IMR-90 (cell line): ENCODE data around the gene CENPT. TPM values are rescaled to one million over a fixed set of nuclear protein-coding genes. Genes with fewer than 3 reads are reported as not detected.
A peak's percentile ranks its signal among the peaks of the same experiment; 100 is the strongest.

Source experiments
- ATAC-seq: fragments of 200-7000 bp; cut with Tn5 transposase; 2 replicates; pipeline ENCODE4 v1.9.1; 2020; ENCODE audit warnings: low read depth, mild to moderate bottlenecking, moderate library complexity
- BruUV-seq: library from RNA; stranded (reverse); fragments of 400-500 nt; replicated peaks from 2 replicates; lab custom pipeline; 2021; lab: Mats Ljungman, UMichigan
- CTCF ChIA-PET: fragments of 300-600 bp; formaldehyde crosslinking; extraction: SDS; loops from one replicate; lab custom pipeline; 2021; ENCODE audit warnings: antibody characterized with exemption; lab: Yijun Ruan, JAX
- POLR2A ChIA-PET: fragments of 300-600 bp; sonication (Branson Sonifier 250); formaldehyde crosslinking; loops from one replicate; lab custom pipeline; 2022; ENCODE audit warnings: antibody characterized with exemption; ENCODE audit not compliant: unreplicated experiment; lab: Charles Lee
- DNase-seq: peaks from one replicate; pipeline ENCODE4 v3.0.0; 2013
- H2AFZ ChIP-seq: replicated peaks from 2 replicates; pipeline ENCODE3; 2013; ENCODE audit warnings: low read length, mild to moderate bottlenecking; ENCODE audit not compliant: poor library complexity
- H2AK5ac ChIP-seq: 2 replicates; pipeline ENCODE4 v1.6.1; 2013; ENCODE audit warnings: low read depth, low read length, inconsistent platforms
- H2AK9ac ChIP-seq: replicated peaks from 2 replicates; pipeline ENCODE3; 2013; ENCODE audit warnings: mild to moderate bottlenecking, low read depth, low read length, moderate library complexity; ENCODE audit not compliant: poor library complexity
- H2BK120ac ChIP-seq: 2 replicates; pipeline ENCODE4 v1.6.1; 2013; ENCODE audit warnings: low read depth, low read length, inconsistent platforms
- H2BK15ac ChIP-seq: 3 replicates; pipeline ENCODE4 v1.6.1; 2013; ENCODE audit warnings: low read depth, low read length, inconsistent platforms
- H2BK20ac ChIP-seq: 2 replicates; pipeline ENCODE4 v1.6.1; 2013; ENCODE audit warnings: low read depth, mild to moderate bottlenecking, inconsistent platforms, low read length, moderate library complexity
- H2BK5ac ChIP-seq: 2 replicates; pipeline ENCODE4 v1.6.1; 2013; ENCODE audit warnings: mild to moderate bottlenecking, low read depth, low read length, inconsistent platforms; ENCODE audit not compliant: poor library complexity, severe bottlenecking
- H3K14ac ChIP-seq: replicated peaks from 2 replicates; pipeline ENCODE4 v1.6.1; 2013; ENCODE audit warnings: low read depth, low read length, inconsistent platforms
- H3K18ac ChIP-seq: 2 replicates; pipeline ENCODE4 v1.6.1; 2013; ENCODE audit warnings: low read depth, low read length, control low read depth
- H3K23ac ChIP-seq: 2 replicates; pipeline ENCODE4 v1.6.1; 2013; ENCODE audit warnings: low read depth, low read length, inconsistent platforms
- H3K27ac ChIP-seq: 2 replicates; pipeline ENCODE4 v1.5.1; 2013; ENCODE audit warnings: mild to moderate bottlenecking, control low read depth, low read length; ENCODE audit not compliant: insufficient read depth
- H3K27me3 ChIP-seq: 2 replicates; pipeline ENCODE4 v1.6.1; 2013; ENCODE audit warnings: low read length; ENCODE audit not compliant: control insufficient read depth, insufficient read depth
- H3K36me3 ChIP-seq: 2 replicates; pipeline ENCODE4 v1.6.1; 2013; ENCODE audit warnings: low read length, mixed read lengths; ENCODE audit not compliant: control insufficient read depth, insufficient read depth
- H3K4ac ChIP-seq: 2 replicates; pipeline ENCODE4 v1.6.1; 2013; ENCODE audit warnings: low read depth, low read length, inconsistent platforms
- H3K4me1 ChIP-seq: 2 replicates; pipeline ENCODE4 v1.6.1; 2013; ENCODE audit warnings: low read length, mixed read lengths; ENCODE audit not compliant: control insufficient read depth, insufficient read depth
- H3K4me2 ChIP-seq: 2 replicates; pipeline ENCODE4 v1.6.1; 2013; ENCODE audit warnings: low read depth, mild to moderate bottlenecking, control low read depth, low read length, moderate library complexity
- H3K4me3 ChIP-seq: 2 replicates; pipeline ENCODE4 v1.5.1; 2013; ENCODE audit warnings: low read depth, mild to moderate bottlenecking, control low read depth, low read length, moderate library complexity; ENCODE audit not compliant: insufficient read depth
- H3K56ac ChIP-seq: 2 replicates; pipeline ENCODE4 v1.6.1; 2013; ENCODE audit warnings: low read length, inconsistent platforms; ENCODE audit not compliant: insufficient read depth; ENCODE audit errors: extremely low read depth
- H3K79me1 ChIP-seq, 2 experiments: 2 replicates each; pipeline ENCODE4 v1.6.1; 2013; ENCODE audit warnings: low read length in 2 of 2, inconsistent platforms in 1 of 2, low read depth in 1 of 2
- H3K9ac ChIP-seq: 2 replicates; pipeline ENCODE4 v1.6.1; 2013; ENCODE audit warnings: low read depth, low read length, control low read depth
- H3K9me1 ChIP-seq: 2 replicates; pipeline ENCODE4 v1.6.1; 2013; ENCODE audit warnings: low read length, inconsistent platforms; ENCODE audit not compliant: insufficient read depth
- H3K9me3 ChIP-seq: 2 replicates; pipeline ENCODE4 v1.6.1; 2013; ENCODE audit warnings: low read length; ENCODE audit not compliant: control insufficient read depth, insufficient read depth
- H4K20me1 ChIP-seq: 2 replicates; pipeline ENCODE4 v1.6.1; 2013; ENCODE audit warnings: low read length, inconsistent platforms; ENCODE audit not compliant: insufficient read depth
- H4K5ac ChIP-seq: 2 replicates; pipeline ENCODE4 v1.6.1; 2013; ENCODE audit warnings: mild to moderate bottlenecking, low read depth, low read length, control low read depth
- H4K8ac ChIP-seq, 2 experiments: 2 replicates each; pipeline ENCODE4 v1.6.1; 2013; ENCODE audit warnings: low read depth in 2 of 2, low read length in 2 of 2, control low read depth in 1 of 2, inconsistent platforms in 1 of 2
- H4K91ac ChIP-seq: 2 replicates; pipeline ENCODE4 v1.6.1; 2013; ENCODE audit warnings: low read depth, low read length, inconsistent platforms; ENCODE audit not compliant: insufficient read depth
- BHLHE40 ChIP-seq: fragments of 150-350 bp; IDR thresholded peaks from 2 replicates; pipeline ENCODE4 v1.6.1; 2016; ENCODE audit warnings: mild to moderate bottlenecking, low read depth, low read length
- CEBPB ChIP-seq: IDR thresholded peaks from 2 replicates; pipeline ENCODE4 v1.6.1; 2012; ENCODE audit warnings: low read depth, low read length, improper control_type of control experiment
- CHD1 ChIP-seq: IDR thresholded peaks from 2 replicates; pipeline ENCODE4 v1.6.1; 2012; ENCODE audit warnings: low read depth, low read length, improper control_type of control experiment
- CTCF ChIP-seq: conservative IDR thresholded peaks from 2 replicates; pipeline ENCODE4 v1.5.1; 2012; ENCODE audit warnings: mild to moderate bottlenecking, low read depth, low read length, improper control_type of control experiment
- FOS ChIP-seq: fragments of 150-350 bp; IDR thresholded peaks from 2 replicates; pipeline ENCODE4 v1.6.1; 2016; ENCODE audit warnings: low read depth, low read length
- MAFK ChIP-seq: IDR thresholded peaks from 2 replicates; pipeline ENCODE4 v1.6.1; 2012; ENCODE audit warnings: low read depth, low read length, improper control_type of control experiment
- MXI1 ChIP-seq: IDR thresholded peaks from 2 replicates; pipeline ENCODE4 v1.6.1; 2012; ENCODE audit warnings: low read depth, mild to moderate bottlenecking, low read length, moderate library complexity, borderline replicate concordance
- NFE2L2 ChIP-seq: fragments of 150-350 bp; IDR thresholded peaks from 2 replicates; pipeline ENCODE4 v1.6.1; 2016; ENCODE audit warnings: low read depth, mild to moderate bottlenecking, low read length
- POLR2A ChIP-seq: IDR thresholded peaks from 2 replicates; pipeline ENCODE4 v1.6.1; 2012; ENCODE audit warnings: mild to moderate bottlenecking, low read depth, low read length
- RAD21 ChIP-seq: IDR thresholded peaks from 2 replicates; pipeline ENCODE4 v1.6.1; 2012; ENCODE audit warnings: low read length, improper control_type of control experiment
- RCOR1 ChIP-seq: IDR thresholded peaks from 2 replicates; pipeline ENCODE4 v1.6.1; 2012; ENCODE audit warnings: mild to moderate bottlenecking, low read length, improper control_type of control experiment; ENCODE audit not compliant: insufficient replicate concordance
- RFX5 ChIP-seq: IDR thresholded peaks from 2 replicates; pipeline ENCODE4 v1.8.0; 2012; ENCODE audit warnings: low read depth, mild to moderate bottlenecking, low read length, moderate library complexity
- USF2 ChIP-seq: fragments of 150-350 bp; IDR thresholded peaks from 2 replicates; pipeline ENCODE4 v1.6.1; 2017; ENCODE audit warnings: mild to moderate bottlenecking, antibody characterized with exemption, low read length, low read depth
- WGBS, 2 experiments: methylation state at CpG; one replicate each; pipeline versions ENCODE4 v1.1.5 to v1.1.7; 2013; ENCODE audit warnings: missing lambda C conversion rate in 2 of 2; ENCODE audit not compliant: insufficient read length in 1 of 2; ENCODE audit errors: extremely low coverage in 2 of 2; 5-methylcytosine and 5-hydroxymethylcytosine counted together
- dilution Hi-C: fragments of 300-500 bp; cut with HindIII; formaldehyde crosslinking; loops from one replicate; pipeline ENCODE4 v1.14.3; 2018; ENCODE audit warnings: low sequenced_read_pairs; ENCODE audit not compliant: unreplicated experiment
- in situ Hi-C: fragments of 300-500 bp; cut with MboI; formaldehyde crosslinking; loops from 3 replicates; pipeline ENCODE4 v1.14.3; 2019; ENCODE audit warnings: low sequenced_read_pairs, inconsistent platforms, mixed read lengths
- intact Hi-C: fragments of 100-400 bp; cut with micrococcal nuclease; formaldehyde crosslinking; loops from 2 replicates; pipeline ENCODE4 v1.10.0; 2022
- polyA plus RNA-seq, 3 experiments: library from polyadenylated mRNA; depleted of rRNA; stranded (reverse); fragments of >200 nt; gene quantifications; 2 replicates each; pipeline ENCODE4 v1.2.3, GENCODE V29; 2012; ENCODE audit warnings: low replicate concordance in 1 of 3
- total RNA-seq: library from RNA; depleted of rRNA; stranded (reverse); fragments of >200 nt; gene quantifications from 2 replicates; pipeline ENCODE4 v1.2.3, GENCODE V29; 2012

The CENPT gene
- total and polyA plus RNA-seq, 2 of the 4 experiments (the other 2 are of a cell fraction), result 33.3 to 83.1 TPM

GRCh38 chr16:67844497-67844896, 3.0 kb downstream of the CENPT start:
- Histone ChIP-seq H2BK120ac (no peak overlapping the region), H3K14ac (peak overlapping the region; percentile 53), H3K4me2 (peak overlapping the region; percentile 67), H2BK15ac (no peak overlapping the region), H4K20me1 (peaks cover 32% of the 10 kb centered on the region), H3K4me3 (no peak overlapping the region), H2AFZ (no peak overlapping the region), H3K79me1 (peaks cover 24 to 64% of the 10 kb centered on the region in 2 experiments), H3K27me3 (no peaks in the 10 kb centered on the region), H3K9me3 (no peaks in the 10 kb centered on the region), H3K18ac (no peak overlapping the region), H3K4ac (no peak overlapping the region), H4K91ac (no peak overlapping the region), H3K56ac (no peak overlapping the region), H2BK5ac (no peak overlapping the region), H3K36me3 (0 out of 2 replicates have a peak, but pooled peaks cover 2% of the 10 kb centered on the region), H3K23ac (peak overlapping the region; percentile 96; the same call in 1 of the 2 replicates), H2BK20ac (no peak overlapping the region), H3K9ac (no peak overlapping the region), H2AK5ac (no peak overlapping the region), H4K5ac (no peak overlapping the region), H3K27ac (no peak overlapping the region), H2AK9ac (no peak overlapping the region), H4K8ac (peak overlapping the region in 1 of 2 experiments; percentile 4; a peak in 1 of 4 replicates), H3K4me1 (peaks cover 13% of the 10 kb centered on the region), H3K9me1 (peaks cover 21% of the 10 kb centered on the region)
- dilution Hi-C loops, result no loop called here
- 60% methylated on average over 1 of the region's 4 CpGs; no CpG with 5 or more reads in 1 of the 2 experiments for WGBS, 2 experiments
- in situ Hi-C loops, result no loop called here
- no TSS peak for BruUV-seq
- ATAC-seq (no peak), DNase-seq (peak; percentile 51)
- CTCF ChIA-PET, result interaction anchor here (0.8 to 0.9 kb wide), 2 partner anchors 28 to 98 kb away, joined by 3 to 4 read pairs; no protein-coding TSS in a partner anchor
- intact Hi-C loops, result no loop called here
- POLR2A ChIA-PET, result interaction anchor here (0.9 kb wide), 1 partner anchor 11 kb away, joined by 3 read pairs; no protein-coding TSS in a partner anchor
- TF ChIP-seq NFE2L2 (no peak), RFX5 (no peak), MXI1 (no peak), CEBPB (no peak), CTCF (no peak), POLR2A (no peak), USF2 (no peak), FOS (no peak), CHD1 (no peak), RAD21 (no peak), RCOR1 (no peak), MAFK (no peak), BHLHE40 (no peak)
